GM12865 (cell line): ENCODE results near the gene SLC22A1.

Source experiments
- DNase-seq: peaks from one replicate; pipeline ENCODE4 v3.0.0; 2010; ENCODE audit warnings: low read depth
- H3K4me3 ChIP-seq: 2 replicates; pipeline ENCODE4 v1.5.1; 2011; ENCODE audit warnings: mild to moderate bottlenecking, low read depth, low read length, control low read depth
- TF ChIP-seq, protein P1 (sequence below): IDR thresholded peaks from 2 replicates; pipeline ENCODE4 v1.5.1; 2011; ENCODE audit warnings: low read length, control low read depth, low read depth, inconsistent platforms; ENCODE audit not compliant: insufficient read depth; ENCODE audit errors: missing control alignments

Gene SLC22A1

DNA sequence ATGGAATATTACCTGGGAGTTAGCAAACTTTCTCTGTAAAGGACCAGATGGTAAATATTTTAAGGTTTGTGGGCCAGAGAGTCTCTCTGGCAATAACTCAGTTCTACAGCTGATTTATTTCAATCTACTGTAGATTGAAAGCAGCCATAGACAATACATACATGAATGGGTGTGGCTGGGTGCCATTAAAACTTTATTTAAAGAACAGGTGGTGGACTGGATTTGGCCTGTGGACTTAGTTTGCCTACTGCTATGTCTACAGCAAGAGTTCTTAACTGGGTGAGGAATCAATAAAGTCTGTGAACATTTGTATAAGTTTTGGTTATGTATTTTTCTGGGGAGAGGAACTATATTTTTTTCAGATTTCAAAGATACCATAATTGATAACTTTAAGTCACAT, 81.9 kb downstream of the SLC22A1 start:
- no peak for DNase-seq
- H3K4me3 ChIP-seq: no peak overlapping the region
- TF ChIP-seq, protein P1, sequence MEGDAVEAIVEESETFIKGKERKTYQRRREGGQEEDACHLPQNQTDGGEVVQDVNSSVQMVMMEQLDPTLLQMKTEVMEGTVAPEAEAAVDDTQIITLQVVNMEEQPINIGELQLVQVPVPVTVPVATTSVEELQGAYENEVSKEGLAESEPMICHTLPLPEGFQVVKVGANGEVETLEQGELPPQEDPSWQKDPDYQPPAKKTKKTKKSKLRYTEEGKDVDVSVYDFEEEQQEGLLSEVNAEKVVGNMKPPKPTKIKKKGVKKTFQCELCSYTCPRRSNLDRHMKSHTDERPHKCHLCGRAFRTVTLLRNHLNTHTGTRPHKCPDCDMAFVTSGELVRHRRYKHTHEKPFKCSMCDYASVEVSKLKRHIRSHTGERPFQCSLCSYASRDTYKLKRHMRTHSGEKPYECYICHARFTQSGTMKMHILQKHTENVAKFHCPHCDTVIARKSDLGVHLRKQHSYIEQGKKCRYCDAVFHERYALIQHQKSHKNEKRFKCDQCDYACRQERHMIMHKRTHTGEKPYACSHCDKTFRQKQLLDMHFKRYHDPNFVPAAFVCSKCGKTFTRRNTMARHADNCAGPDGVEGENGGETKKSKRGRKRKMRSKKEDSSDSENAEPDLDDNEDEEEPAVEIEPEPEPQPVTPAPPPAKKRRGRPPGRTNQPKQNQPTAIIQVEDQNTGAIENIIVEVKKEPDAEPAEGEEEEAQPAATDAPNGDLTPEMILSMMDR: no peak

DNA sequence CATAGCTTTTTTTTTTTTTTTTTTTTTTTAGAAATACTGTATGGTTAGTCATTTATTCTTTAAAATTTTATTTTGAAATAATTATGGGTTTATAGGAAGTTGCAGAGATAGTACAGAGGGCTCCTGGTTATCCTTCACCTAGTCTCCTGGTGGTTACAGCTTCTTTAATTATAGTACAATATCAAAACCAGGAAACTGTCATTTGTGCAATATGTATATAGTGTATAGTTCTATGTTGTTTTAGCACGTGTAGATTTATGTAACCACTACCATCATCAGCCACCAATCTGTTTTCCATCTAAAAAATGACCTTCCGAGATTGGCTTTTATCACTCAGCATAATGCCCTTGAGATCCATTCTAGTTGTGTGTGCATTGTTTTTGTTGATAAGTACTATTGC, 82.3 kb downstream of the SLC22A1 start:
- H3K4me3 ChIP-seq: no peak overlapping the region
- TF ChIP-seq, protein P1: no peak
- no peak for DNase-seq

DNA sequence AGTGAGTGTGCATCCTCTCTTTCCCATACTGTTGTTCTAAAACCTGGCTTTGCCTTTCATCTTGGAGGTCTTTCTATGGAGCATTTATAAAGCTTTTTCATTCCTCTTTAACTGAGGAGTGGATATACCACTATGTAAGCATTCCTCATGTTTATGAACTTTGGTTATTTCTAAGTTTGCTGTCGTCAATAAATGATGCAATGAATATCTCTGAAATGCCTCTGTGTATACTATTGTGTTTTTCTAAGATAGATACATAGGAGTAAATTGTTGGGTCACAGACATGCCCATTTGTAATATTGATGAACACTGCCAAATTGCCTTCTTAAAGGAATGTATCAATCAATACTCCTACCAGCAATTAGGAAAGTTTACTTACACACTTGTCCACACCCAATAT, 83.1 kb downstream of the SLC22A1 start:
- no peak for DNase-seq
- no peak overlapping the region for H3K4me3 ChIP-seq
- TF ChIP-seq, protein P1: no peak

DNA sequence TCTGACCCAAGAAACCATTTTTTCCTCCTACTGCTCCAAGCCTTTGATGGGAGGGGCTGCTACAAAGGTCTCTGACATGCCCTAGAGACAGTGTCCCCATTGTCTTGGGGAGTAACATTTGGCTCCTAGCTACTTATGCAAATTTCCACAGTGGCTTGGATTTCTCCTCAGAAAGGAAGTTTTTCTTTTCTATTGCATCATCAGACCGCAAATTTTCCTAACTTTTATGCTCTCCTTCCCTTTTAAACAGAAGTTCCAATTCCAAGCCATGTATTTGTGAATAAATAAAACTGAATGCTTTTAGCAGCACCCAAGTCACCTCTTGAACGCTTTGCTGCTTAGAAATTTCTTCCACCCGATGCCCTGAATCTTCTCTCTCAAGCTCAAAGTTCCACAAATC, 86.0 kb downstream of the SLC22A1 start:
- TF ChIP-seq, protein P1: no peak
- no peak overlapping the region for H3K4me3 ChIP-seq
- DNase-seq: no peak
